Fibroblast of lung (primary cell): ENCODE results near the gene PFDN1. TPM values are rescaled to one million over a fixed set of nuclear protein-coding genes. Genes with fewer than 3 reads are reported as not detected.

Experiments
- DNase-seq, 2 donors: peaks; one replicate each; pipeline versions ENCODE4 v3.0.0 to v3.0.0-alpha.2; 2010; ENCODE audit warnings: low read depth in 2 of 2
- H2AFZ ChIP-seq: 2 replicates; pipeline ENCODE4 v1.5.1; 2012; ENCODE audit warnings: low read length, control low read depth, inconsistent platforms
- H3K27ac ChIP-seq: 2 replicates; pipeline ENCODE4 v1.5.1; 2011; ENCODE audit warnings: low read length, control low read depth; ENCODE audit not compliant: insufficient read depth
- H3K27me3 ChIP-seq: 2 replicates; pipeline ENCODE4 v1.5.1; 2011; ENCODE audit warnings: mild to moderate bottlenecking, low read length; ENCODE audit not compliant: control insufficient read depth, insufficient read depth
- H3K36me3 ChIP-seq: 2 replicates; pipeline ENCODE4 v1.5.1; 2011; ENCODE audit warnings: low read length; ENCODE audit not compliant: control insufficient read depth, insufficient read depth
- H3K4me1 ChIP-seq: 2 replicates; pipeline ENCODE4 v1.5.1; 2011; ENCODE audit warnings: low read length; ENCODE audit not compliant: control insufficient read depth, insufficient read depth; ENCODE audit errors: extremely low read depth
- H3K4me2 ChIP-seq: 2 replicates; pipeline ENCODE4 v1.5.1; 2011; ENCODE audit warnings: low read length, control low read depth; ENCODE audit not compliant: insufficient read depth; ENCODE audit errors: extremely low read depth
- H3K4me3 ChIP-seq, 4 experiments: fragments of 200-600 bp in 1 of 4; sonication (generic) in 1 of 4; replicated peaks in 1 of 4; 2 replicates each; pipeline ENCODE4 v1.5.1; 2011 to 2016; ENCODE audit warnings: low read length in 4 of 4, low read depth in 3 of 4, mild to moderate bottlenecking in 3 of 4, control low read depth in 2 of 4, inconsistent platforms in 1 of 4, mixed read lengths in 1 of 4; ENCODE audit not compliant: insufficient read depth in 1 of 4; ENCODE audit errors: control extremely low read depth in 1 of 4
- H3K79me2 ChIP-seq: 2 replicates; pipeline ENCODE4 v1.5.1; 2012; ENCODE audit warnings: mild to moderate bottlenecking, low read length, inconsistent platforms; ENCODE audit not compliant: control insufficient read depth, insufficient read depth
- H3K9ac ChIP-seq: 2 replicates; pipeline ENCODE4 v1.5.1; 2011; ENCODE audit warnings: mild to moderate bottlenecking, low read length, control low read depth; ENCODE audit not compliant: insufficient read depth
- H3K9me3 ChIP-seq: 2 replicates; pipeline ENCODE4 v1.5.1; 2012; ENCODE audit warnings: low read depth, low read length; ENCODE audit not compliant: control insufficient read depth, insufficient read depth
- H4K20me1 ChIP-seq: 2 replicates; pipeline ENCODE4 v1.5.1; 2011; ENCODE audit warnings: low read length; ENCODE audit not compliant: control insufficient read depth, insufficient read depth; ENCODE audit errors: extremely low read depth
- EZH2 ChIP-seq: IDR thresholded peaks from 2 replicates; pipeline ENCODE4 v1.5.1; 2012; ENCODE audit warnings: low read length, control low read depth, mild to moderate bottlenecking; ENCODE audit errors: missing control alignments
- polyA plus RNA-seq, 2 donors: library from polyadenylated mRNA; depleted of rRNA in 1 of 2; stranded (reverse) in 1 of 2; unstranded in 1 of 2; fragments of >200 nt; gene quantifications; 2 replicates each; pipeline ENCODE4 v1.2.1, GENCODE V29; 2011 to 2012; ENCODE audit warnings: missing spikeins in 1 of 2
- total RNA-seq: library from RNA; depleted of rRNA; stranded (reverse); fragments of >200 nt; gene quantifications from 2 replicates; pipeline ENCODE4 v1.2.1, GENCODE V29; 2014
- TF ChIP-seq, protein P1 (sequence below), 2 donors: IDR thresholded peaks in 1 of 2; conservative IDR thresholded peaks in 1 of 2; 1 replicate in 1 of 2; 2 replicates in 1 of 2; pipeline ENCODE4 v1.5.1; 2011 to 2012; ENCODE audit warnings: low read length in 2 of 2, control low read depth in 1 of 2, inconsistent platforms in 1 of 2, low read depth in 1 of 2, mild to moderate bottlenecking in 1 of 2

Gene PFDN1
- total and polyA plus RNA-seq, 2 donors (not counting 1 experiment from before 2014, with no cell fraction given), result 35.5 to 140 TPM

DNA sequence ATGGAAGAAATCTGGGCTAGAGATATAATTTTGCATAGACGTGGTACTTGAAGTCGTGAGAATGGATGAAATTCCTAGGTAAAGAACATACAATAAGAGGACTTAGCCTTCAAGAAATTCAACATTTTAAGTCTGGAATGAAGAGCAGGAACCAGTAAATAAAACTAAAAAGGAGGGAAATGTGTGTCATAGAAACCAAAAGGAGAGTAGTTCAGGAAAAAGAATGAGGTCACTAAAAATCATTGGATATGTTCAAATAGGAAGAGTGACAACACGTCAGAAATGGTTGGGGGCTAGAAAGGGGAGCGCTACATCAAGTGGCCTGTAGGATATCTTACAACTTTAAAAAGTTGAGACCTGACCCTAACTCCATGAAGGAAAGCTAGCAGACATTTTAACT, 44.0 kb downstream of the PFDN1 start:
- peaks cover 15% of the 10 kb centered on the region for H3K4me1 ChIP-seq
- H3K9ac ChIP-seq, result no peak overlapping the region

DNA sequence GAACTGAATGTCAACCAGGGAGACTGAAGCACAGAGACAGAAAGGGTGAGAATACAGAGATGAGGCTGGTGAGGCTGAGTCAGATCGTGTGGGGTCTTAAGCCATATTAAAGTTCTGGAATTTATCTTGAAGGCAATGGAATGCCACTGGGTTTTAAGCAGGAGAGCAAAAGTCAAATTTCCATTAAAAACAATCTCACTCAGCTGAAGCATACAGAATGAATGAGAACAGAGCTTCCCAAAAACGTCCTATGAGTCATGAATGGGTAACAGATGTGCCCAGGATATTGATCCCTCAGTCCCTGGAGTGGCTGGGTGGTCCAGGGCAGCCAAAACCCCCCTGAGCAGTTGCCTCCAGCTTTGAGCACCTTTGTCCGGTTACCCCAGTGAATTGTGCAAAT, 44.9 kb downstream of the PFDN1 start:
- no peak for TF ChIP-seq EZH2
- TF ChIP-seq, protein P1, sequence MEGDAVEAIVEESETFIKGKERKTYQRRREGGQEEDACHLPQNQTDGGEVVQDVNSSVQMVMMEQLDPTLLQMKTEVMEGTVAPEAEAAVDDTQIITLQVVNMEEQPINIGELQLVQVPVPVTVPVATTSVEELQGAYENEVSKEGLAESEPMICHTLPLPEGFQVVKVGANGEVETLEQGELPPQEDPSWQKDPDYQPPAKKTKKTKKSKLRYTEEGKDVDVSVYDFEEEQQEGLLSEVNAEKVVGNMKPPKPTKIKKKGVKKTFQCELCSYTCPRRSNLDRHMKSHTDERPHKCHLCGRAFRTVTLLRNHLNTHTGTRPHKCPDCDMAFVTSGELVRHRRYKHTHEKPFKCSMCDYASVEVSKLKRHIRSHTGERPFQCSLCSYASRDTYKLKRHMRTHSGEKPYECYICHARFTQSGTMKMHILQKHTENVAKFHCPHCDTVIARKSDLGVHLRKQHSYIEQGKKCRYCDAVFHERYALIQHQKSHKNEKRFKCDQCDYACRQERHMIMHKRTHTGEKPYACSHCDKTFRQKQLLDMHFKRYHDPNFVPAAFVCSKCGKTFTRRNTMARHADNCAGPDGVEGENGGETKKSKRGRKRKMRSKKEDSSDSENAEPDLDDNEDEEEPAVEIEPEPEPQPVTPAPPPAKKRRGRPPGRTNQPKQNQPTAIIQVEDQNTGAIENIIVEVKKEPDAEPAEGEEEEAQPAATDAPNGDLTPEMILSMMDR (conservative IDR thresholded peaks at IDR 0.05 in 1 of 2, IDR thresholded peaks at IDR 0.05 in 1 of 2; ENCODE audit: low read depth in 1 of 2, low read length in 2 of 2), result no peak
- DNase-seq, result peak; percentile 22 to 61
- peak overlapping the region; percentile 58 for H3K27ac ChIP-seq
- H3K9ac ChIP-seq, result no peak overlapping the region
- H3K9me3 ChIP-seq, result no peaks in the 10 kb centered on the region
- peaks cover 18% of the 10 kb centered on the region for H3K4me1 ChIP-seq
- peaks cover 22% of the 10 kb centered on the region for H3K79me2 ChIP-seq
- no peaks in the 10 kb centered on the region for H3K27me3 ChIP-seq
- no peak overlapping the region for H3K4me3 ChIP-seq
- H3K4me2 ChIP-seq, result no peak overlapping the region
- H3K36me3 ChIP-seq, result no peaks in the 10 kb centered on the region
- no peaks in the 10 kb centered on the region for H4K20me1 ChIP-seq
- H2AFZ ChIP-seq, result no peak overlapping the region

More for the DNA sequence above, 44.0 kb downstream of the PFDN1 start:
- H4K20me1 ChIP-seq, result no peaks in the 10 kb centered on the region
- H3K36me3 ChIP-seq, result no peaks in the 10 kb centered on the region
- peaks cover 18% of the 10 kb centered on the region for H3K79me2 ChIP-seq
- no peak overlapping the region for H3K4me2 ChIP-seq
- DNase-seq, result no peak
- H3K4me3 ChIP-seq, result no peak overlapping the region
- H3K27me3 ChIP-seq, result no peaks in the 10 kb centered on the region
- no peaks in the 10 kb centered on the region for H3K9me3 ChIP-seq
- H3K27ac ChIP-seq, result no peak overlapping the region
- no peak overlapping the region for H2AFZ ChIP-seq
- TF ChIP-seq, protein P1 (conservative IDR thresholded peaks at IDR 0.05 in 1 of 2, IDR thresholded peaks at IDR 0.05 in 1 of 2; ENCODE audit: low read depth in 1 of 2, low read length in 2 of 2), result no peak
- no peak for TF ChIP-seq EZH2

DNA sequence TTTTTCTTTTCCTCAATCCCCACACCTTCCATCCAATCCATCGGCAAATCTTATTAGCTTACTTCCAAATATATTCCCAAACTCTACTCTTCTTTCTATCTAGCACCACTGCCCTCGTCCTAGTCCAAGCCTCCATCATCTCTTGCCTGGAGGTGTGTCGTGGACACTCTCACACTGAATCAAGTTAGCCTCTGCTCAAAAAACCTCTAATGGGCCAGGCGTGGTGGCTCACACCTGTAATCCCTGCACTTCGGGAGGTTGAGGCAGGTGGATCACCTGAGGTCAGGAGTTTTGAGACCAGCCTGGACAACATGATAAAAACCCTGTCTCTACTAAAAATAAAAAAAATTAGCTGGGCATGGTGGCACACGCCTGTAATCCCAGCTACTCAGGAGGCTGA, 46.2 kb downstream of the PFDN1 start:
- Histone ChIP-seq H3K27me3 (no peaks in the 10 kb centered on the region), H3K36me3 (no peaks in the 10 kb centered on the region), H2AFZ (no peak overlapping the region), H3K4me2 (no peak overlapping the region), H3K9ac (no peak overlapping the region), H3K9me3 (no peaks in the 10 kb centered on the region), H3K4me3 (no peak overlapping the region), H4K20me1 (no peaks in the 10 kb centered on the region), H3K27ac (no peak overlapping the region), H3K79me2 (peaks cover 26% of the 10 kb centered on the region), H3K4me1 (peaks cover 27% of the 10 kb centered on the region)
- no peak for DNase-seq
- TF ChIP-seq, protein P1 (conservative IDR thresholded peaks at IDR 0.05 in 1 of 2, IDR thresholded peaks at IDR 0.05 in 1 of 2; ENCODE audit: low read depth in 1 of 2, low read length in 2 of 2), result no peak
- TF ChIP-seq EZH2, result no peak
